ENCODE results near the gene IMP4. TPM values are rescaled to one million over a fixed set of nuclear protein-coding genes. Genes with fewer than 3 reads are reported as not detected.

IMP4 gene
- total RNA-seq, 2 donors from 2014 or later = 71.4 to 106 TPM

- DNase-seq (ENCODE audit: low spot score) = no peak
- H3K4me1 ChIP-seq (replicated peaks) = no peaks in the 10 kb centered on the region
- H3K36me3 ChIP-seq = peaks cover 12% of the 10 kb centered on the region in 2 donors
- no peak for TF ChIP-seq POLR2A (IDR thresholded peaks at IDR 0.05)
- no peak for TF ChIP-seq CTCF (IDR thresholded peaks at IDR 0.05)
- TF ChIP-seq POLR2AphosphoS5 (IDR thresholded peaks at IDR 0.05) = no peak
- no peak overlapping the region for H3K4me3 ChIP-seq
- H3K9me3 ChIP-seq = no peaks in the 10 kb centered on the region
- WGBS = 90% methylated on average over 7 of the region's 7 CpGs
- H3K27ac ChIP-seq = no peak overlapping the region
- no peaks in the 10 kb centered on the region for H3K27me3 ChIP-seq (replicated peaks; ENCODE audit: insufficient read depth)
- intact Hi-C loops (cut with DNase I) = loop anchor here (10.0 kb wide), 1 partner anchor 747 kb away; the partner anchor contains the start of gene FAM168B
These were observed 4.7 kb downstream of the IMP4 start for GRCh38 chr2:130347220-130347925.

- intact Hi-C loops (cut with DNase I) = loop anchor here (10.0 kb wide), 1 partner anchor 746 kb away; the partner anchor contains the start of gene FAM168B
- 88% methylated on average over 3 of the region's 3 CpGs for WGBS
These were observed 6.5 kb downstream of the IMP4 start for GRCh38 chr2:130349174-130349573.

GRCh38 chr2:130351711-130352110 lies 9.0 kb downstream of the IMP4 start:
- DNase-seq (ENCODE audit: low spot score) = no peak
- intact Hi-C loops (cut with DNase I) = no loop called here
- 72% methylated on average over 7 of the region's 7 CpGs for WGBS
- no peak overlapping the region for H3K27ac ChIP-seq
- no peaks in the 10 kb centered on the region for H3K9me3 ChIP-seq
- peaks cover 8% of the 10 kb centered on the region for H3K4me1 ChIP-seq (replicated peaks)
- H3K27me3 ChIP-seq (replicated peaks; ENCODE audit: insufficient read depth) = no peaks in the 10 kb centered on the region
- no peak overlapping the region for H3K4me3 ChIP-seq
- TF ChIP-seq POLR2AphosphoS5 (IDR thresholded peaks at IDR 0.05) (no peak), POLR2A (IDR thresholded peaks at IDR 0.05) (no peak), CTCF (IDR thresholded peaks at IDR 0.05) (no peak)
- H3K36me3 ChIP-seq = no peaks in the 10 kb centered on the region

More at GRCh38 chr2:130349174-130349573, 6.5 kb downstream of the IMP4 start:
- TF ChIP-seq POLR2A (IDR thresholded peaks at IDR 0.05) (no peak), POLR2AphosphoS5 (IDR thresholded peaks at IDR 0.05) (no peak), CTCF (IDR thresholded peaks at IDR 0.05) (no peak)
- peaks cover 12% of the 10 kb centered on the region in 2 donors for H3K36me3 ChIP-seq
- no peaks in the 10 kb centered on the region for H3K9me3 ChIP-seq
- DNase-seq (ENCODE audit: low spot score) = no peak
- H3K27ac ChIP-seq = no peak overlapping the region
- no peak overlapping the region for H3K4me3 ChIP-seq
- no peaks in the 10 kb centered on the region for H3K4me1 ChIP-seq (replicated peaks)
- no peaks in the 10 kb centered on the region for H3K27me3 ChIP-seq (replicated peaks; ENCODE audit: insufficient read depth)

GRCh38 chr2:130352237-130352636 lies 9.5 kb downstream of the IMP4 start:
- H3K27me3 ChIP-seq (replicated peaks; ENCODE audit: insufficient read depth) = no peaks in the 10 kb centered on the region
- H3K36me3 ChIP-seq = no peaks in the 10 kb centered on the region
- TF ChIP-seq CTCF (IDR thresholded peaks at IDR 0.05) (no peak), POLR2A (IDR thresholded peaks at IDR 0.05) (no peak), POLR2AphosphoS5 (IDR thresholded peaks at IDR 0.05) (no peak)
- H3K27ac ChIP-seq = no peak overlapping the region
- DNase-seq (ENCODE audit: low spot score) = no peak
- intact Hi-C loops (cut with DNase I) = no loop called here
- H3K4me3 ChIP-seq = no peak overlapping the region
- H3K9me3 ChIP-seq = no peaks in the 10 kb centered on the region
- H3K4me1 ChIP-seq (replicated peaks) = peaks cover 9% of the 10 kb centered on the region
- WGBS = 73% methylated on average over 7 of the region's 7 CpGs
